T47D (cell line): Measurements from ENCODE around the gene SLC16A13.
"Not testable (repeated sequence)": the region's sequence is repeated elsewhere in the genome, so short reads cannot be mapped to it uniquely, and the experiment has no call there.

Experiments
- DNase-seq, 2 experiments: peaks; one replicate each; pipeline versions ENCODE4 v3.0.0 to v3.0.0-alpha.2; 2011 to 2012; ENCODE audit warnings: low read depth in 1 of 2, low spot score in 1 of 2
- JUND ChIP-seq: IDR thresholded peaks from 2 replicates; pipeline ENCODE4 v1.6.1; 2012; ENCODE audit warnings: low read depth
- in situ Hi-C: cut with HindIII; loops from 2 replicates; pipeline ENCODE4 v1.10.0; 2016; ENCODE audit warnings: low sequenced_read_pairs, low pct_unique_long_range_greater_than_20kb

SLC16A13 gene

GRCh38 chr17:7084088-7084487 lies 48.3 kb downstream of the SLC16A13 start:
- DNase-seq = no peak
- no peak for TF ChIP-seq JUND
- in situ Hi-C loops = no loop called here

DNA sequence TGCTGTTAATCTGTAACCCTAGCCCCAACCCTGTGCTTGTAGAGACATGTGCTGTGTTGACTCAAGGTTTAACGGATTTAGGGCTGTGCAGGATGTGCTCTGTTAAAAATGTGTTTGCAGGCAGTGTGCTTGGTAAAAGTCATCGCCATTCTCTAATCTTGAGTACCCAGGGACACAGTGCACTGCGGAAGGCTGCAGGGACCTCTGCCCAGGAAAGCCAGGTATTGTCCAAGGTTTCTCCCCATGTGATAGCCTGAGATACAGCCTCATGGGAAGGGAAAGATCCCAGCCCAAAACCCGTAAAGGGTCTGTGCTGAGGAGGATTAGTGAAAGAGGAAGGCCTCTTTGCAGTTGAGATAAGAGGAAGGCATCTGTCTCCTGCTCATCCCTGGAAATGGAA lies 52.6 kb downstream of the SLC16A13 start:
- DNase-seq, in situ Hi-C loops: not testable (repeated sequence)

GRCh38 chr17:7089570-7089969 lies 53.8 kb downstream of the SLC16A13 start:
- in situ Hi-C loops = not testable (repeated sequence)

More at GRCh38 chr17:7089570-7089969, 53.8 kb downstream of the SLC16A13 start:
- DNase-seq = not testable (repeated sequence)
